MM.1S (cell line): ENCODE results near the gene SLC25A34.

Source experiments
- DNase-seq: peaks from one replicate; pipeline ENCODE4 v3.0.0-alpha.2; 2015
- H2AFZ ChIP-seq: fragments of 300-600 bp; sonication (generic); 2 replicates; pipeline ENCODE4 v1.6.0; 2016; ENCODE audit warnings: antibody characterized with exemption, low read length
- H3F3A ChIP-seq: fragments of 300-600 bp; sonication (generic); 2 replicates; pipeline ENCODE4 v1.6.1; 2016; ENCODE audit warnings: mild to moderate bottlenecking, antibody characterized with exemption, low read length, moderate library complexity, mixed read lengths; ENCODE audit not compliant: insufficient read depth
- H3K27ac ChIP-seq: fragments of 300-600 bp; sonication (generic); 2 replicates; pipeline ENCODE4 v1.5.1; 2016; ENCODE audit warnings: mild to moderate bottlenecking, low read length
- H3K27me3 ChIP-seq: fragments of 300-600 bp; sonication (generic); replicated peaks from 2 replicates; pipeline ENCODE4 v1.6.0; 2016; ENCODE audit warnings: low read length; ENCODE audit not compliant: insufficient read depth
- H3K36me3 ChIP-seq: fragments of 300-600 bp; sonication (generic); replicated peaks from 2 replicates; pipeline ENCODE4 v1.6.1; 2016; ENCODE audit warnings: mild to moderate bottlenecking, low read length, mixed read lengths; ENCODE audit not compliant: insufficient read depth
- H3K4me1 ChIP-seq: fragments of 300-600 bp; sonication (generic); 2 replicates; pipeline ENCODE4 v1.6.1; 2016; ENCODE audit warnings: low read length, mixed read lengths
- H3K4me2 ChIP-seq: fragments of 300-600 bp; sonication (generic); 2 replicates; pipeline ENCODE4 v1.6.0; 2016; ENCODE audit warnings: low read depth, low read length
- H3K4me3 ChIP-seq: fragments of 300-600 bp; sonication (generic); 2 replicates; pipeline ENCODE4 v1.5.1; 2016; ENCODE audit warnings: low read length, mixed read lengths
- H3K79me2 ChIP-seq: fragments of 300-600 bp; sonication (generic); 2 replicates; pipeline ENCODE4 v1.6.1; 2016; ENCODE audit warnings: mixed run types, low read length, mixed read lengths
- H3K9ac ChIP-seq: fragments of 300-600 bp; sonication (generic); 2 replicates; pipeline ENCODE4 v1.6.1; 2016; ENCODE audit warnings: low read length, mixed read lengths
- H3K9me2 ChIP-seq: fragments of 300-600 bp; sonication (generic); replicated peaks from 2 replicates; pipeline ENCODE4 v1.6.1; 2016; ENCODE audit warnings: mild to moderate bottlenecking, low read length, mixed read lengths; ENCODE audit not compliant: insufficient read depth
- H3K9me3 ChIP-seq: fragments of 300-600 bp; sonication (generic); replicated peaks from 2 replicates; pipeline ENCODE4 v1.6.1; 2016; ENCODE audit warnings: mild to moderate bottlenecking, low read length, mixed read lengths; ENCODE audit not compliant: insufficient read depth
- H4K20me1 ChIP-seq: fragments of 300-600 bp; sonication (generic); 2 replicates; pipeline ENCODE4 v1.6.1; 2016; ENCODE audit warnings: mild to moderate bottlenecking, low read length, moderate library complexity, mixed read lengths; ENCODE audit not compliant: insufficient read depth
- CTCF ChIP-seq: fragments of 300-600 bp; sonication (generic); IDR thresholded peaks from 2 replicates; pipeline ENCODE4 v1.5.1; 2016; ENCODE audit warnings: antibody characterized with exemption, low read length, mixed read lengths
- EZH2 ChIP-seq: fragments of 300-600 bp; sonication (generic); optimal IDR thresholded peaks from 2 replicates; pipeline ENCODE3; 2017; ENCODE audit warnings: low read depth, mild to moderate bottlenecking, antibody characterized with exemption, low read length, mixed read lengths
- EZH2phosphoT487 ChIP-seq: fragments of 300-600 bp; sonication (generic); IDR thresholded peaks from 2 replicates; pipeline ENCODE4 v1.6.1; 2018; ENCODE audit warnings: antibody characterized with exemption, low read length

SLC25A34 gene

DNA sequence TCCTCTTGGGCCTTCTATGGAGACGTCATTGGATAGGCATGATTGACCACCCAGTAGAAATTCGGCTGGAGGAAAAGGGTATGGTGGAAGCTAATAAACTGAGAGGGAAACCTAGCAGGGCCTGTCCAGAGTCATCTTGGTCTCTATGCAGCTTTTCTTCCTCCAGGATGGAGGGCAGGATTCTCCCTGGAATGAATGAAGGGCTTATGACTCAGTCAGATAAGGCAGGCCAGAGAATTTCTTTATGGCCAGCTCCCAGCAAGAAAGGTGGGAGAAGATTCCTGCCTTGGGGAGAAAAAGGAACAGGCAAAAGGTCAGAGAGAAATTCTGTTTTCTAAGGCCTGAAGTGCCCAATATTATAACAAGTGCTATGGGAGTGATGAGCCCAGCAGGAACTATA is 39.6 kb downstream of the SLC25A34 start:
- Histone ChIP-seq H3K4me1 (no peaks in the 10 kb centered on the region), H3F3A (no peaks in the 10 kb centered on the region), H3K9me2 (no peaks in the 10 kb centered on the region), H3K27me3 (no peaks in the 10 kb centered on the region), H4K20me1 (no peaks in the 10 kb centered on the region), H2AFZ (no peak overlapping the region), H3K36me3 (no peaks in the 10 kb centered on the region), H3K9ac (no peak overlapping the region), H3K79me2 (no peaks in the 10 kb centered on the region), H3K27ac (no peak overlapping the region), H3K4me2 (no peak overlapping the region), H3K4me3 (no peak overlapping the region), H3K9me3 (no peaks in the 10 kb centered on the region)
- no peak for TF ChIP-seq EZH2
- TF ChIP-seq EZH2phosphoT487: no peak
- TF ChIP-seq CTCF: no peak
- DNase-seq: no peak

DNA sequence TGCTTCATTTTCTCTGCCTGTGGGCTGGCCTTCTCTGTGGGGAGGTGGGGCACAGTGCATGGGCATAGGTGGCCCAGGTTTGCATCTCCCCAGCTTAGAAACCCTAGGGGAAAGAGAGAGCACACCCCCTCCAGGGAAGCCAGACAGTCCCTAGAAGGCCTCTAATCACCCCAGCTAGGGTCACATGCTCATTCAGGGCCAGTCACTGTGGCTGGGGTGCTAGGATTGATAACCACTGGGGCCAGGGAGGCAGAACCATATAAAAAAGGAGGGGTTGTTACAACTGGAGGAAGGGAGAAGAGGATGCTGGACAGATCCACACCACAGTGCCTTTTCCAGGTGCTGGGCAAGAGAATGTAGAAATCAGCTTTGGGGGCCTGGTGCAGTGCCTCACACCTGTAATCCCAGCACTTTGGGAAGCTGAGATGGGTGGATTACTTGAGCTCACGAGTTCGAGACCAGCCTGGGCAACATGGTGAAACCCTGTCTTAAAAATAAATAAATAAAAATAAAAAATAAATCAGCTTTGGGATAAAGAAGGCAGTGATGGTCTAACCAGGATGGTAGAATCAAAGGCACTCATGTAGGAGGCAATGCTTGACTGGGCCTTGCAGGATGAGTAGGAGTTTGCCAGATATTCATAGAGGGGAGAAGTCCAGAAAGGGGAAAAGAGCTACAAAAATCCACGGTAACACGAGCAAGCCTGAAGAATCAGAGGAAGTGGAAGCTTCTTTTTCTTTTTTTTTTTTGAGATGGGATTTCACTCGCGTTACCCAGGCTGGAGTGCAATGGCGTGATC is 42.0 kb downstream of the SLC25A34 start:
- no peaks in the 10 kb centered on the region for H3K36me3 ChIP-seq
- no peaks in the 10 kb centered on the region for H3K27me3 ChIP-seq
- no peaks in the 10 kb centered on the region for H3K9me3 ChIP-seq
- H3K79me2 ChIP-seq: no peaks in the 10 kb centered on the region
- H3K9ac ChIP-seq: no peak overlapping the region
- no peak overlapping the region for H3K4me2 ChIP-seq
- H3K9me2 ChIP-seq: no peaks in the 10 kb centered on the region
- H3K27ac ChIP-seq: no peak overlapping the region
- DNase-seq: no peak
- H2AFZ ChIP-seq: no peak overlapping the region
- TF ChIP-seq CTCF (no peak), EZH2phosphoT487 (no peak), EZH2 (no peak)
- no peaks in the 10 kb centered on the region for H4K20me1 ChIP-seq
- no peaks in the 10 kb centered on the region for H3K4me1 ChIP-seq
- H3K4me3 ChIP-seq: no peak overlapping the region
- no peaks in the 10 kb centered on the region for H3F3A ChIP-seq

DNA sequence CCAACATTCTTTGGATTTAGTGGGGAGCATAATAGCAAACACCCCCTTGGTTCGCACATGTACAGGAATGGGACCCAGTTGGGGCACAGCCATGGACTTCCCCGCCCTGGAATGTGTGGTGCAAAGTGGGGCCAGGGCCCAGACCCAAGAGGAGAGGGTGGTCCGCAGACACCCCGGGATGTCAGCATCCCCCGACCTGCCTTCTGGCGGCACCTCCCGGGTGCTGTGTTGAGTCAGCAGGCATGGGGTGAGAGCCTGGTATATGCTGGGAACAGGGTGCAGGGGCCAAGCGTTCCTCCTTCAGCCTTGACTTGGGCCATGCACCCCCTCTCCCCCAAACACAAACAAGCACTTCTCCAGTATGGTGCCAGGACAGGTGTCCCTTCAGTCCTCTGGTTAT is 49.6 kb downstream of the SLC25A34 start:
- H3K79me2 ChIP-seq: no peaks in the 10 kb centered on the region
- H3K9me3 ChIP-seq: no peaks in the 10 kb centered on the region
- H3K9me2 ChIP-seq: no peaks in the 10 kb centered on the region
- no peak overlapping the region for H2AFZ ChIP-seq
- H3K4me3 ChIP-seq: no peak overlapping the region
- no peaks in the 10 kb centered on the region for H3K36me3 ChIP-seq
- no peaks in the 10 kb centered on the region for H3K27me3 ChIP-seq
- no peak for DNase-seq
- no peak overlapping the region for H3K27ac ChIP-seq
- no peak overlapping the region for H3K9ac ChIP-seq
- H3F3A ChIP-seq: no peaks in the 10 kb centered on the region
- H3K4me1 ChIP-seq: no peaks in the 10 kb centered on the region
- no peak overlapping the region for H3K4me2 ChIP-seq
- no peak for TF ChIP-seq CTCF
- TF ChIP-seq EZH2phosphoT487: no peak
- no peak for TF ChIP-seq EZH2
- H4K20me1 ChIP-seq: no peaks in the 10 kb centered on the region
